Endothelial cell of umbilical vein (primary cell): ENCODE results near the gene AGBL4.

Experiments
- EZH2 ChIP-seq: IDR thresholded peaks from 2 replicates; pipeline ENCODE4 v1.6.1; 2012; ENCODE audit warnings: borderline replicate concordance, low read depth, mild to moderate bottlenecking, moderate library complexity, low read length, inconsistent platforms; ENCODE audit not compliant: severe bottlenecking
- GATA2 ChIP-seq: IDR thresholded peaks from 2 replicates; pipeline ENCODE4 v1.7.0; 2011; ENCODE audit warnings: low read depth, mild to moderate bottlenecking, moderate library complexity, mixed read lengths, low read length; ENCODE audit not compliant: insufficient read length, insufficient read depth
- JUN ChIP-seq: IDR thresholded peaks from 2 replicates; pipeline ENCODE4 v1.6.1; 2011; ENCODE audit warnings: borderline replicate concordance, low read depth; ENCODE audit not compliant: insufficient read length, insufficient read depth
- MYC ChIP-seq: IDR thresholded peaks from one replicate; pipeline ENCODE4 v1.6.1; 2011; ENCODE audit warnings: mild to moderate bottlenecking, low read depth, low read length
- POLR2A ChIP-seq: IDR thresholded peaks from 2 replicates; pipeline ENCODE4 v1.6.1; 2012; ENCODE audit warnings: low read depth, mild to moderate bottlenecking, control low read depth, low read length
- POLR2AphosphoS5 ChIP-seq: IDR thresholded peaks from 2 replicates; pipeline ENCODE4 v1.6.1; 2012; ENCODE audit warnings: low read depth, mild to moderate bottlenecking, control low read depth, low read length, moderate library complexity; ENCODE audit not compliant: insufficient read depth
- TF ChIP-seq, protein P1 (sequence below), 2 donors: IDR thresholded peaks; 1 replicate in 1 of 2; 2 replicates in 1 of 2; pipeline ENCODE4 v1.5.1; 2011; ENCODE audit warnings: low read length in 2 of 2, mild to moderate bottlenecking in 2 of 2, moderate library complexity in 2 of 2, control low read depth in 1 of 2, inconsistent platforms in 1 of 2, low read depth in 1 of 2; ENCODE audit not compliant: insufficient read depth in 1 of 2; ENCODE audit errors: extremely low read depth in 1 of 2
- TF ChIP-seq, protein P2 (sequence below): IDR thresholded peaks from 2 replicates; pipeline ENCODE4 v1.6.1; 2011; ENCODE audit not compliant: insufficient read depth, insufficient read length

DNA sequence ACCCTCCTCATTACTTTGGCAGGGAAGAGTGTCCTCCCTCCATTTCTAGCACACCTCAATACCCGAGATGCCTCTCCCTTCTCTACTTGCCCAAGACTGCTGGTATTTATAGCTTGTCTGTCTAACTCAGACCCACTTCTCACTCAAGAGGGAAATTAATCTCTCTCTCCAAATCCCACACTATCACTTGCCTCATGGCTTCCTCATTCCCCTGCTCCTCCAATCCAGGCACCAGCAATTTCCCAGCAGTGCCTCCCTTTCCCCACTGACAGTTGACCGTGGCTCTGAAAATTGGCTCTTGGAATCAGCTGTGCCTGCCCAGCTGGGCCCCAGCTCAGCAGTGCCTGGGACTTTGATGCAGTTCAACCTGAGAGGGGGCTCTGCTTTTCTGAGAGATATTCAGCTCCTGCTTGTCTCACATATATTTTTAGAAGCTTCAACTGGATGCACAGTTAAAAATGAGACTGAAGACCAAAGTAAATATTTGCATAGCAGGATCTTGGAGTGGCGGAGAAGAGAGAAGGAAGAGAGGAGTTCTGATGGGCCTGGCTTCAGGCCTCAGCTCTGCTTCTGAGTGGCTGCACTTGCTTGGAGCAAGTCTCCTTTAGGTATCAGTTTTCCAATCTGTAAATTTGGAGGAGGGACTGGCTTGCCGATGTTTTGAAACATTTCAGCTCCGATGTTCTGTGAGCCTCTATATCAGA is 1470.7 kb downstream of the AGBL4 start:
- no peak for TF ChIP-seq POLR2A
- TF ChIP-seq, protein P1, sequence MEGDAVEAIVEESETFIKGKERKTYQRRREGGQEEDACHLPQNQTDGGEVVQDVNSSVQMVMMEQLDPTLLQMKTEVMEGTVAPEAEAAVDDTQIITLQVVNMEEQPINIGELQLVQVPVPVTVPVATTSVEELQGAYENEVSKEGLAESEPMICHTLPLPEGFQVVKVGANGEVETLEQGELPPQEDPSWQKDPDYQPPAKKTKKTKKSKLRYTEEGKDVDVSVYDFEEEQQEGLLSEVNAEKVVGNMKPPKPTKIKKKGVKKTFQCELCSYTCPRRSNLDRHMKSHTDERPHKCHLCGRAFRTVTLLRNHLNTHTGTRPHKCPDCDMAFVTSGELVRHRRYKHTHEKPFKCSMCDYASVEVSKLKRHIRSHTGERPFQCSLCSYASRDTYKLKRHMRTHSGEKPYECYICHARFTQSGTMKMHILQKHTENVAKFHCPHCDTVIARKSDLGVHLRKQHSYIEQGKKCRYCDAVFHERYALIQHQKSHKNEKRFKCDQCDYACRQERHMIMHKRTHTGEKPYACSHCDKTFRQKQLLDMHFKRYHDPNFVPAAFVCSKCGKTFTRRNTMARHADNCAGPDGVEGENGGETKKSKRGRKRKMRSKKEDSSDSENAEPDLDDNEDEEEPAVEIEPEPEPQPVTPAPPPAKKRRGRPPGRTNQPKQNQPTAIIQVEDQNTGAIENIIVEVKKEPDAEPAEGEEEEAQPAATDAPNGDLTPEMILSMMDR (IDR thresholded peaks at IDR 0.05; ENCODE audit: extremely low read depth in 1 of 2, insufficient read depth in 1 of 2, low read depth in 1 of 2, low read length in 2 of 2) = no peak
- no peak for TF ChIP-seq JUN
- no peak for TF ChIP-seq EZH2
- no peak for TF ChIP-seq POLR2AphosphoS5
- TF ChIP-seq, protein P2, sequence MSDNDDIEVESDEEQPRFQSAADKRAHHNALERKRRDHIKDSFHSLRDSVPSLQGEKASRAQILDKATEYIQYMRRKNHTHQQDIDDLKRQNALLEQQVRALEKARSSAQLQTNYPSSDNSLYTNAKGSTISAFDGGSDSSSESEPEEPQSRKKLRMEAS = no peak
- no peak for TF ChIP-seq MYC
- no peak for TF ChIP-seq GATA2
